Ovary (tissue), 3 donors: ENCODE results near the gene FGF10.

ENCODE experiments used
- POLR2A ChIP-seq: fragments of 450-650 bp; IDR thresholded peaks from one replicate; pipeline ENCODE4 v1.6.1; 2017; ENCODE audit warnings: antibody characterized with exemption, mild to moderate bottlenecking, moderate library complexity
- TF ChIP-seq, protein P1 (sequence below), 3 donors: fragments of 450-650 bp in 2 of 3; fragments of 200-600 bp in 1 of 3; IDR thresholded peaks; one replicate each; pipeline versions ENCODE4 v1.5.1 to v1.8.0; 2016 to 2022; ENCODE audit warnings: antibody characterized with exemption in 3 of 3, mild to moderate bottlenecking in 1 of 3
- donor health status: DM: no; HTN: no; CAD: no.

DNA sequence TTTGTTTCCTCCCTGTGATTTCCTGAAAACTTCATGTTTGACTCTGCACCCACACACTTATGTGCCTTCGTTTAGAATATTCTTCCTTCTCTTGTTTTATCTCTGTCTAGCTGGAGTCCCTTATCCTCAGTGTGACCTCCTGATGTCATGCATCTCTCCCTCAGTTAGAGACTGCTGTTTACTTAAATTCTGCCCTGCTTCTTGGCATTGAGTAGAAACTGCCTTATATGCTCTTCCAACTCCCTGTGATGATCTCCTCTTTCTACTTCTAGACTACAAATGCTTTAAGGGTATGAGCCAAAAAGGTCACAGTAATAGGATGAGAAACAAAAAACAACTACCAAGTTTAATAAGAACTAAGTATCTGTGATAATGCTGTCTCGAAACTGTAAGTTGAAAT, 12.2 kb downstream of the FGF10 start:
- no peak for TF ChIP-seq POLR2A
- TF ChIP-seq, protein P1, sequence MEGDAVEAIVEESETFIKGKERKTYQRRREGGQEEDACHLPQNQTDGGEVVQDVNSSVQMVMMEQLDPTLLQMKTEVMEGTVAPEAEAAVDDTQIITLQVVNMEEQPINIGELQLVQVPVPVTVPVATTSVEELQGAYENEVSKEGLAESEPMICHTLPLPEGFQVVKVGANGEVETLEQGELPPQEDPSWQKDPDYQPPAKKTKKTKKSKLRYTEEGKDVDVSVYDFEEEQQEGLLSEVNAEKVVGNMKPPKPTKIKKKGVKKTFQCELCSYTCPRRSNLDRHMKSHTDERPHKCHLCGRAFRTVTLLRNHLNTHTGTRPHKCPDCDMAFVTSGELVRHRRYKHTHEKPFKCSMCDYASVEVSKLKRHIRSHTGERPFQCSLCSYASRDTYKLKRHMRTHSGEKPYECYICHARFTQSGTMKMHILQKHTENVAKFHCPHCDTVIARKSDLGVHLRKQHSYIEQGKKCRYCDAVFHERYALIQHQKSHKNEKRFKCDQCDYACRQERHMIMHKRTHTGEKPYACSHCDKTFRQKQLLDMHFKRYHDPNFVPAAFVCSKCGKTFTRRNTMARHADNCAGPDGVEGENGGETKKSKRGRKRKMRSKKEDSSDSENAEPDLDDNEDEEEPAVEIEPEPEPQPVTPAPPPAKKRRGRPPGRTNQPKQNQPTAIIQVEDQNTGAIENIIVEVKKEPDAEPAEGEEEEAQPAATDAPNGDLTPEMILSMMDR (IDR thresholded peaks at IDR 0.05), result no peak
